ENCODE results near the gene CALCOCO2. TPM values are rescaled to one million over a fixed set of nuclear protein-coding genes. Genes with fewer than 3 reads are reported as not detected.

The CALCOCO2 gene
- total and polyA plus RNA-seq, 10 of the 15 experiments (the other 5 are each of a cell fraction or from before 2014, with no cell fraction given), result 20.2 to 138 (median 53.1) TPM

- H3K36me3 ChIP-seq (ENCODE audit: control insufficient read depth in 2 of 2, insufficient read depth in 2 of 2, low read length in 1 of 2), result no peaks in the 10 kb centered on the region
- no peak overlapping the region for H2AFZ ChIP-seq (ENCODE audit: control insufficient read depth, low read depth, low read length)
- in situ Hi-C loops (cut with MboI) (no loop called here), intact Hi-C loops (cut with micrococcal nuclease; ENCODE audit: unreplicated experiment) (no loop called here)
- WGBS (ENCODE audit: insufficient coverage, insufficient replicate concordance, low lambda C conversion rate, missing lambda C conversion rate), result 61% methylated on average over 11 of the region's 11 CpGs
- BruUV-seq (replicated peaks), result no TSS peak
- H3K4me3 ChIP-seq, result no peak overlapping the region
- no peak overlapping the region for H3K4me2 ChIP-seq (ENCODE audit: control insufficient read depth, insufficient read depth)
- TF ChIP-seq IRF4 (IDR thresholded peaks at IDR 0.05; ENCODE audit: low read depth, low read length) (no peak), NFYA (IDR thresholded peaks at IDR 0.05; ENCODE audit: borderline replicate concordance, low read depth, low read length) (no peak), POU2F2 (IDR thresholded peaks at IDR 0.05; ENCODE audit: borderline replicate concordance, low read depth, low read length) (no peak), BACH1 (IDR thresholded peaks at IDR 0.05; ENCODE audit: borderline replicate concordance) (no peak), MEF2B (IDR thresholded peaks at IDR 0.05; ENCODE audit: partially characterized antibody, poor library complexity, severe bottlenecking) (no peak), KAT2A (conservative IDR thresholded peaks at IDR 0.05; ENCODE audit: control insufficient read depth, low read depth, low read length) (no peak), SREBF1 (IDR thresholded peaks at IDR 0.05; ENCODE audit: low read length) (no peak), HDGF (IDR thresholded peaks at IDR 0.05) (no peak), PAX8 (IDR thresholded peaks at IDR 0.05) (no peak), ZNF207 (IDR thresholded peaks at IDR 0.05; ENCODE audit: borderline replicate concordance) (no peak), NR2C1 (IDR thresholded peaks at IDR 0.05) (no peak), IKZF1 (conservative IDR thresholded peaks at IDR 0.05) (no peak), HDAC2 (IDR thresholded peaks at IDR 0.05) (no peak), SUZ12 (IDR thresholded peaks at IDR 0.05; ENCODE audit: unreplicated experiment) (no peak), ZBTB33 (IDR thresholded peaks at IDR 0.05) (no peak)
- TF ChIP-seq, protein P1, sequence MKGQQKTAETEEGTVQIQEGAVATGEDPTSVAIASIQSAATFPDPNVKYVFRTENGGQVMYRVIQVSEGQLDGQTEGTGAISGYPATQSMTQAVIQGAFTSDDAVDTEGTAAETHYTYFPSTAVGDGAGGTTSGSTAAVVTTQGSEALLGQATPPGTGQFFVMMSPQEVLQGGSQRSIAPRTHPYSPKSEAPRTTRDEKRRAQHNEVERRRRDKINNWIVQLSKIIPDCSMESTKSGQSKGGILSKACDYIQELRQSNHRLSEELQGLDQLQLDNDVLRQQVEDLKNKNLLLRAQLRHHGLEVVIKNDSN (IDR thresholded peaks at IDR 0.05; ENCODE audit: borderline replicate concordance, extremely low read length, insufficient read depth, low read depth, low read length), result no peak
- CTCF ChIA-PET, result interaction anchor here (1.1 to 4.8 kb wide), 2 partner anchors 13 to 52 kb away, joined by 3 to 20 read pairs; no protein-coding TSS in a partner anchor
- no peaks in the 10 kb centered on the region for H3K9me3 ChIP-seq (replicated peaks; ENCODE audit: control insufficient read depth, insufficient read depth, low read length)
- no peak overlapping the region for H3K27ac ChIP-seq (ENCODE audit: control insufficient read depth, insufficient read depth)
- no peaks in the 10 kb centered on the region for H3K27me3 ChIP-seq (replicated peaks in 1 of 2; ENCODE audit: control insufficient read depth in 2 of 2, insufficient read depth in 2 of 2, low read length in 1 of 2)
- H3K79me2 ChIP-seq (ENCODE audit: control insufficient read depth, insufficient read depth, low read length), result no peaks in the 10 kb centered on the region
- DNase-seq (ENCODE audit: low read depth, low spot score), result no peak
- H4K20me1 ChIP-seq (ENCODE audit: control insufficient read depth, insufficient read depth), result no peaks in the 10 kb centered on the region
- SMC1A ChIA-PET (ENCODE audit: uncharacterized antibody, unreplicated experiment), result interaction anchor here (17.5 kb wide), 1 partner anchor 51 kb away, joined by 281 read pairs; no protein-coding TSS in a partner anchor
- no peak overlapping the region for H3K9ac ChIP-seq (ENCODE audit: control insufficient read depth, insufficient read depth, low read length)
- no peak for ATAC-seq
- RAD21 ChIA-PET (ENCODE audit: unreplicated experiment), result no interaction called here
- no peak for FAIRE-seq
- POLR2A ChIA-PET, result interaction anchor here (0.6 kb wide), 2 partner anchors 379 to 707 kb away, joined by 3 to 4 read pairs; no protein-coding TSS in a partner anchor
- no peaks in the 10 kb centered on the region for H3K4me1 ChIP-seq (ENCODE audit: control insufficient read depth, insufficient read depth, low read length)
Measured at GRCh38 chr17:48825446-48826381, 5.1 kb upstream of the CALCOCO2 start.
